Immature natural killer cell (primary cell): Measurements from ENCODE around the gene PRSS33. TPM values are rescaled to one million over a fixed set of nuclear protein-coding genes. Genes with fewer than 3 reads are reported as not detected.

ENCODE experiments used
- DNase-seq, 3 donors: peaks; one replicate each; pipeline ENCODE4 v3.0.0; 2022; ENCODE audit warnings: mixed read lengths in 1 of 3
- H3K27ac Mint-ChIP-seq, 6 donors: one replicate each; pipeline ENCODE4 v1.8.0; 2020; ENCODE audit warnings: mixed read lengths in 6 of 6, mild to moderate bottlenecking in 5 of 6, inconsistent platforms in 4 of 6, moderate library complexity in 3 of 6
- H3K27me3 Mint-ChIP-seq, 3 donors: one replicate each; pipeline ENCODE4 v1.8.0; 2020 to 2021; ENCODE audit warnings: low read depth in 3 of 3, mild to moderate bottlenecking in 3 of 3, mixed read lengths in 3 of 3, moderate library complexity in 3 of 3, inconsistent platforms in 1 of 3
- H3K36me3 Mint-ChIP-seq, 3 donors: one replicate each; pipeline ENCODE4 v1.8.0; 2020; ENCODE audit warnings: mixed read lengths in 3 of 3, inconsistent platforms in 2 of 3, mild to moderate bottlenecking in 2 of 3
- H3K4me1 Mint-ChIP-seq, 2 donors: one replicate each; pipeline ENCODE4 v1.8.0; 2020; ENCODE audit warnings: inconsistent platforms in 2 of 2, mild to moderate bottlenecking in 2 of 2, mixed read lengths in 2 of 2, moderate library complexity in 1 of 2
- H3K4me3 Mint-ChIP-seq, 5 donors: one replicate each; pipeline ENCODE4 v1.8.0; 2020; ENCODE audit warnings: mild to moderate bottlenecking in 5 of 5, mixed read lengths in 5 of 5, inconsistent platforms in 3 of 5, moderate library complexity in 3 of 5
- H3K9me3 Mint-ChIP-seq, 6 donors: one replicate each; pipeline ENCODE4 v1.8.0; 2020; ENCODE audit warnings: mild to moderate bottlenecking in 6 of 6, mixed read lengths in 6 of 6, inconsistent platforms in 4 of 6, moderate library complexity in 3 of 6
- polyA plus RNA-seq, 3 donors: library from polyadenylated mRNA; unstranded; fragments of 300-500 nt; fragmentation: Illumina TruSeq; gene quantifications; one replicate each; pipeline ENCODE4 v1.2.3, GENCODE V29; 2021

PRSS33 gene
- polyA plus RNA-seq, 3 donors from 2014 or later, result 1.1 to 4.0 TPM; not detected in 1

- Mint-ChIP-seq H3K27ac (peak within 1 kb of the TSS; percentile 96 to 98 (median 98)), H3K27me3 (peaks cover 21 to 35% (median 26%) of the 10 kb centered on the region in 3 donors), H3K36me3 (peaks cover 5 to 7% (median 7%) of the 10 kb centered on the region in 3 donors), H3K4me1 (peaks cover 61 to 66% of the 10 kb centered on the region in 2 donors), H3K9me3 (no peaks in the 10 kb centered on the region), H3K4me3 (peak within 1 kb of the TSS; percentile 90 to 93 (median 92))
- peak; percentile 95 to 96 (median 96) for DNase-seq
Measured at GRCh38 chr16:2752035-2752849, 35.1 kb downstream of the PRSS33 start, which contains the start of gene SRRM2. TSS of gene SRRM2 (plus strand) at chr16:2752638. CDS start at chr16:2756365, 3,727 bp downstream.

- Mint-ChIP-seq H3K27ac (peak overlapping the region; percentile 96 to 98 (median 98)), H3K27me3 (peaks cover 21 to 35% (median 25%) of the 10 kb centered on the region in 3 donors), H3K4me3 (peak overlapping the region; percentile 89 to 93 (median 92)), H3K9me3 (no peaks in the 10 kb centered on the region), H3K4me1 (peaks cover 56 to 60% of the 10 kb centered on the region in 2 donors), H3K36me3 (peaks cover 1% of the 10 kb centered on the region in 3 donors)
- no peak for DNase-seq
Measured at GRCh38 chr16:2751577-2752034, 35.8 kb downstream of the PRSS33 start.

DNA sequence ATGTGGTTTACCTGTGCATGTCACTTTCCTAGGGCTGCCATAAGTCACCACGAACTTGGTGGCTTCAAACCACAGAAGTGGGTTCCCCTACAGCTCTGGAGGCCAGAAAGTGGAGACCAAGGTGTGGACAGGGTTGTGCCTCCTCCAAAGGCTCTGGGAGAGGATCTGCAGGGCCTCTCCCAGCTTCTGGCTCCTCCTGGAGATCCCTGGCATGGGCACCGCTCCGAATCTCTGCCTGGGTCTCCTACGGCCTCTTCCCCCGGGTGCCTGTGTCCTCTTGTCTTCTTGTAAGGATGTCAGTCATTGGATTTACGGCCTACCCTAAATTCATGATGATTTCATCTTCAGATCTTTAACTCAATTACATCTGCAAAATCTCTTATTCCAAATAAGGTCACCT, 37.4 kb downstream of the PRSS33 start:
- Mint-ChIP-seq H3K36me3 (no peaks in the 10 kb centered on the region), H3K9me3 (no peaks in the 10 kb centered on the region), H3K4me1 (peaks cover 41 to 43% of the 10 kb centered on the region in 2 donors), H3K27me3 (peaks cover 19 to 31% (median 24%) of the 10 kb centered on the region in 3 donors), H3K27ac (peak overlapping the region in 2 of 6 donors; percentile 46 to 98), H3K4me3 (peak overlapping the region in 1 of 5 donors; percentile 30)
- no peak for DNase-seq

DNA sequence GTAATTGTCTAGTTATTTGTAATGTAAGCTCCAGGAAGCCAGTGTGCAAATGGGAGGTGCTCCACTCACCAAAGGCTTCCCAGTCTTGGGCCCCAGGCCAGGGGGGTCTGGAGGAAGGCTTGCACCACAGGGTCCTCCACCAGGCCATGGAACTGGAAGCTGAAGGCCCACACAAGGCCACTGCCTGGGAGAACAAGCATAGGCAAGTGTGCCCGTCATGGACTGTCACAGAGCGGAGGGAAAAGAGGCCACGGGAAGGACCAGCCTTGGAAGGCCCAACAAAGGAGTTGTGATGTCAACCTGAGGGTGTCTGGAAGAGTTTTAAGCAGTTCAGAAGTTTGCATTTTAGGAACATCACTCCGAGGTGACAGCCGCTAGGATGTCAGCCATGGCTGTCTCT, 37.9 kb downstream of the PRSS33 start:
- Mint-ChIP-seq H3K4me1 (peaks cover 36 to 39% of the 10 kb centered on the region in 2 donors), H3K27ac (peak overlapping the region in 1 of 6 donors; percentile 98), H3K9me3 (no peaks in the 10 kb centered on the region), H3K4me3 (no peak overlapping the region), H3K27me3 (peaks cover 19 to 31% (median 24%) of the 10 kb centered on the region in 3 donors), H3K36me3 (no peaks in the 10 kb centered on the region)
- no peak for DNase-seq

DNA sequence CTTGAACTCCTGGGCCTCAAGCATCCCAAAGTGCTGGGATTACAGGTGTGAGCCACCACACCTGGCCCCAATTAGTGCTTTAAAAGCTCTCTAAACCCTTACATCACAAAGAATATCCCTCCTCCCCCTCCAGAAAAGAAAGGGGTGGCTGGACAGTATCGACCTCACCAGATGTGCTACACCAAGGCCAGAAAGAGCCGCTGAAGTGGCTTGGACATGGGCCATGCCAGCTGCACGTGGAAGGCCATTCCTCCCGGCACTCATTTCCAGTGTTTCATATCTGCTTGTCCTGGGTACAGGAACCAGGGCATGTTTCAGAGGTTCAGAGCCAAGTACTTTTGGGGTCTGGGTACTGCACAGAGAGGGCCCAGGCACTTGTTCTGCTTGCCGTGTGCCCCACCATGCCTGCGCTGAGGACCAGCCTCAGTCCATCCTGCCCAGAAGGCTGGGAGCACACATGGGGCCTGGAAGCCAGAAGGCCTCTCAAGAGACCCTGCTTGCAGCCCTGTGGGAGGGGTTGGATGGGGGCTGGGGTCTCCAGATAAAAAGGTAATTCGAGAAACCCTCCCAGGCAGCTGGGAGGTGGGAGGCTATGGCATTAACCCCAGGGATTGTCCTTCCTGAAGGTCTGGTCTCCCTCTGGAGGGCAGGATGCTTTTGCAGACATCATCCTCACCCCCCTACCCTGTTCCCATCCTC, 38.5 kb downstream of the PRSS33 start:
- H3K27me3 Mint-ChIP-seq, result peaks cover 19 to 28% (median 21%) of the 10 kb centered on the region in 3 donors
- H3K4me1 Mint-ChIP-seq, result peaks cover 31 to 33% of the 10 kb centered on the region in 2 donors
- no peak overlapping the region for H3K4me3 Mint-ChIP-seq
- H3K9me3 Mint-ChIP-seq, result no peaks in the 10 kb centered on the region
- H3K27ac Mint-ChIP-seq, result no peak overlapping the region
- no peak for DNase-seq
- no peaks in the 10 kb centered on the region for H3K36me3 Mint-ChIP-seq

- Mint-ChIP-seq H3K27ac (no peak overlapping the region), H3K27me3 (peaks cover 0 to 4% (median 2%) of the 10 kb centered on the region in 3 donors), H3K36me3 (no peaks in the 10 kb centered on the region), H3K4me3 (no peak overlapping the region), H3K4me1 (peaks cover 9 to 12% of the 10 kb centered on the region in 2 donors), H3K9me3 (no peaks in the 10 kb centered on the region)
- no peak for DNase-seq
Measured at GRCh38 chr16:2745961-2746360, 41.4 kb downstream of the PRSS33 start.

- no peaks in the 10 kb centered on the region for H3K9me3 Mint-ChIP-seq
- peaks cover 2 to 3% (median 2%) of the 10 kb centered on the region in 3 donors for H3K27me3 Mint-ChIP-seq
- H3K4me1 Mint-ChIP-seq, result peaks cover 2 to 6% of the 10 kb centered on the region in 2 donors
- no peak overlapping the region for H3K4me3 Mint-ChIP-seq
- H3K36me3 Mint-ChIP-seq, result no peaks in the 10 kb centered on the region
- no peak overlapping the region for H3K27ac Mint-ChIP-seq
- DNase-seq, result no peak
Measured at GRCh38 chr16:2745116-2745890, 42.1 kb downstream of the PRSS33 start.

GRCh38 chr16:2744711-2745110, 42.6 kb downstream of the PRSS33 start:
- H3K4me3 Mint-ChIP-seq, result no peak overlapping the region
- no peaks in the 10 kb centered on the region for H3K36me3 Mint-ChIP-seq
- no peaks in the 10 kb centered on the region for H3K9me3 Mint-ChIP-seq

GRCh38 chr16:2743007-2743810, 44.2 kb downstream of the PRSS33 start:
- Mint-ChIP-seq H3K4me3 (no peak overlapping the region), H3K27me3 (peaks cover 0 to 3% (median 2%) of the 10 kb centered on the region in 3 donors), H3K27ac (peak overlapping the region in 1 of 6 donors; percentile 47), H3K9me3 (no peaks in the 10 kb centered on the region), H3K4me1 (no peaks in the 10 kb centered on the region), H3K36me3 (no peaks in the 10 kb centered on the region)
- no peak for DNase-seq

More at GRCh38 chr16:2744711-2745110, 42.6 kb downstream of the PRSS33 start:
- no peak for DNase-seq
- H3K4me1 Mint-ChIP-seq, result no peaks in the 10 kb centered on the region
- H3K27me3 Mint-ChIP-seq, result peaks cover 0 to 3% (median 2%) of the 10 kb centered on the region in 3 donors
- H3K27ac Mint-ChIP-seq, result no peak overlapping the region

DNA sequence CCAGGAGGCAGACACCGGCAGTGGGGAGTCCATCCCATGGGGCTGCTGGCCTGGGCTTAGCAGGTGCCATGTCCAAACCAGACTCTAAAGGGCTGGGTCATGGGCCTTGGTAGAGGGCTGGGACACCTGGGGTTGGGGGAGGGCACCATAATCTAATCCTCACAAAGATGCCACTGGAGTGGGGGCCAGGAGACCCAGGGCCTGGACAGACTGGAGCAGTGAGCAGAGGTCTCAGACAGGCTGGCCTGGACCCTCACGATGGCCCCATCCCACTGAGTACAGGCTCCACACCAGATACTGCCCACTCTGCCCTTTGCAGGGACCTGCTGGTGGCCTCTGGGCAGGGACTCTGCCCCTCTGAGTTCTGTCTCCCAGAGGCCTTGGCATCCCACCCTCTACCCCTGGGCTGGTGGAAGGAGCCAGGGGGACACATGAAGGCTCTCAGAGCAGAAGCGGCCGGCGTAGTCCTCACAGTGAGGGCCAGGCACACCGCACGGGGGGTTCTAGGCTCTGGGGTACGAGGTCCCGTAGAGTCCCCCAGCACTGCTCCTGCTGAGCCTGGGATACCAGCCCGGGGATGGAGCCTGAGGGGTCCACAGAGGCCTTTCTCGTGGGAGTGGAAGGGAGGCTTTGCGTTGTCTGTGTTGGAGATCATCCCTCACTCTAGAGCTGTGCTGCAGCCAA, 44.9 kb downstream of the PRSS33 start:
- no peaks in the 10 kb centered on the region for H3K9me3 Mint-ChIP-seq
- H3K27ac Mint-ChIP-seq, result no peak overlapping the region
- no peak for DNase-seq
- H3K4me1 Mint-ChIP-seq, result no peaks in the 10 kb centered on the region
- no peak overlapping the region for H3K4me3 Mint-ChIP-seq
- H3K36me3 Mint-ChIP-seq, result no peaks in the 10 kb centered on the region
- H3K27me3 Mint-ChIP-seq, result peaks cover 0 to 3% (median 2%) of the 10 kb centered on the region in 3 donors

DNA sequence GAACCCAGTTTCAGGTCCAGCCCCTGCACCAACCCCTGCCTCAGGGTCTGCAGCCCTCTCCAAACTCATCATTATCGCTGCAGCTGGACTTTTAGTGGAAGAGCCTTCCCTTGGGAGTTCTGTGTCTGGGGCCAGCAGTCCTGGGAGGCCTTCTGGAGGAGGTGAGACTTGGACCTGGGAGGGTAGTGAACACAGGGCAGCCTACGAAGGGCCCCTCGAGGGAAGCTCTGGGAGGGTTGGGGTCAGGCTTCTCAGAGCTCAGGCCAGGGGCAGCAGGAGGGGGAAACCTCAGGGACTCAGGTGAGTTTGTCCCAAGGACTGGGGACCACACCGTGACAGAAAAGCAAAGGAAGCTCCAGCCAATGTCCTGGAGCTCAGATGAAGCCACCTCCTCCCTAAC, 46.2 kb downstream of the PRSS33 start:
- no peaks in the 10 kb centered on the region for H3K9me3 Mint-ChIP-seq
- peaks cover 0 to 3% (median 2%) of the 10 kb centered on the region in 3 donors for H3K27me3 Mint-ChIP-seq
- no peak overlapping the region for H3K27ac Mint-ChIP-seq
- no peak overlapping the region for H3K4me3 Mint-ChIP-seq
- no peak for DNase-seq
- no peaks in the 10 kb centered on the region for H3K36me3 Mint-ChIP-seq
- H3K4me1 Mint-ChIP-seq, result no peaks in the 10 kb centered on the region

DNA sequence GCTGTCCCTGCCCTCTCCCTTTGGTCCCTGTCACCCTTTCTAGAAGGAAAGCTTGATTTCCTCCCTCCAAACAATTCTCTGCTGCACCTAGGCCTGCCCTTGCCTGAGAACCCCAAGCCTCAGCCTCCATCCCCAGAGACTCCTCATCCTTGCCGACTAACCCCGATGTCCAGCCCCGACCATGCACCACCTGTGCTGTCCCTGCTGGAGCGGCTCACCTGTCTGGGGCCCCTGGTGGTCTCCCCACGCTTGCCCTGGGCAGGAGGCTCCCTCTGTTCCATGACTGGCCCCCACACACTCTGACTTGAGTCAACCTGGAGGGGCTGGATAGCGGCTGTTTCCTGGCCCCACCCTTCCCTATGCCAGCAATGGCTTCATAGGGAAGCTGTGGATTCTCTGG, 46.9 kb downstream of the PRSS33 start:
- peaks cover 0 to 3% (median 2%) of the 10 kb centered on the region in 3 donors for H3K27me3 Mint-ChIP-seq
- H3K36me3 Mint-ChIP-seq, result no peaks in the 10 kb centered on the region
- H3K4me1 Mint-ChIP-seq, result no peaks in the 10 kb centered on the region
- no peaks in the 10 kb centered on the region for H3K9me3 Mint-ChIP-seq
- H3K27ac Mint-ChIP-seq, result peak overlapping the region in 1 of 6 donors; percentile 20
- no peak overlapping the region for H3K4me3 Mint-ChIP-seq
- DNase-seq, result no peak
